NCI-H1417 (cell line): Measurements from ENCODE around the gene MDM4.

Experiments used
- DNase-seq, 3 experiments: peaks; one replicate each; lab custom pipeline; 2025; lab: John Stamatoyannopoulos, UW

MDM4 gene

GRCh38 chr1:204493145-204493983 lies 22.8 kb upstream of the MDM4 start:
- DNase-seq = peak; percentile 82 to 92 (median 82)

- DNase-seq = peak; percentile 83 to 97 (median 95)
Measured at GRCh38 chr1:204493984-204494280, 22.3 kb upstream of the MDM4 start.

- DNase-seq = peak; percentile 95 to 99 (median 96)
Measured at GRCh38 chr1:204494281-204495077, 21.7 kb upstream of the MDM4 start, which contains the start of gene PIK3C2B. TSS of gene PIK3C2B (minus strand) at chr1:204494805. CDS start at chr1:204469802, 25,003 bp downstream.

GRCh38 chr1:204495078-204495753 lies 21.0 kb upstream of the MDM4 start:
- no peak for DNase-seq

- DNase-seq = no peak
Measured at GRCh38 chr1:204495777-204496176, 20.4 kb upstream of the MDM4 start.

GRCh38 chr1:204498981-204499380 lies 17.2 kb upstream of the MDM4 start:
- DNase-seq = no peak

- no peak for DNase-seq
Measured at GRCh38 chr1:204499511-204500468, 16.4 kb upstream of the MDM4 start.

GRCh38 chr1:204502241-204502640 lies 14.0 kb upstream of the MDM4 start:
- DNase-seq = peak in 1 of 3 experiments; percentile 58

- peak; percentile 72 to 97 (median 96) for DNase-seq
Measured at GRCh38 chr1:204503122-204503912, 12.9 kb upstream of the MDM4 start.

- DNase-seq = peak in 2 of 3 experiments; percentile 49 to 62
Measured at GRCh38 chr1:204503913-204504519, 12.2 kb upstream of the MDM4 start.

GRCh38 chr1:204505674-204506200 lies 10.5 kb upstream of the MDM4 start:
- DNase-seq = peak in 1 of 3 experiments; percentile 70

GRCh38 chr1:204506201-204506968 lies 9.8 kb upstream of the MDM4 start:
- peak; percentile 93 to 100 (median 98) for DNase-seq

GRCh38 chr1:204506969-204507316 lies 9.3 kb upstream of the MDM4 start:
- peak; percentile 97 to 100 (median 100) for DNase-seq

- peak; percentile 70 to 95 (median 92) for DNase-seq
Measured at GRCh38 chr1:204507317-204508105, 8.7 kb upstream of the MDM4 start.

- DNase-seq = no peak
Measured at GRCh38 chr1:204509186-204509635, 7.0 kb upstream of the MDM4 start.

GRCh38 chr1:204511366-204511765 lies 4.8 kb upstream of the MDM4 start:
- DNase-seq = no peak

- DNase-seq = no peak
Measured at GRCh38 chr1:204513117-204513716, 3.0 kb upstream of the MDM4 start.

- DNase-seq = no peak
Measured at GRCh38 chr1:204514828-204515227, 1.4 kb upstream of the MDM4 start.
